CD14-positive monocyte (primary cell): ENCODE data around the gene UNC45B. TPM values are rescaled to one million over a fixed set of nuclear protein-coding genes. Genes with fewer than 3 reads are reported as not detected.

Source experiments
- DNase-seq, 3 donors: peaks; one replicate each; pipeline ENCODE4 v3.0.0-alpha.2; 2011 to 2022
- H2AFZ ChIP-seq: 2 replicates; pipeline ENCODE4 v1.6.0; 2012; ENCODE audit warnings: mild to moderate bottlenecking, low read depth, low read length, inconsistent platforms; ENCODE audit not compliant: insufficient read depth, poor library complexity, severe bottlenecking
- H3K27ac ChIP-seq, 2 donors: 1 replicate in 1 of 2; 2 replicates in 1 of 2; pipeline ENCODE4 v1.5.1; 2012 to 2013; ENCODE audit warnings: low read length in 2 of 2, control low read depth in 1 of 2, inconsistent platforms in 1 of 2, low read depth in 1 of 2, mild to moderate bottlenecking in 1 of 2
- H3K27me3 ChIP-seq, 2 donors: one replicate each; pipeline versions ENCODE4 v1.6.0 to v1.6.1; 2011 to 2013; ENCODE audit warnings: low read length in 2 of 2; ENCODE audit not compliant: control insufficient read depth in 2 of 2, insufficient read depth in 2 of 2
- H3K36me3 ChIP-seq, 2 donors: replicated peaks in 1 of 2; 1 replicate in 1 of 2; 2 replicates in 1 of 2; pipeline versions ENCODE4 v1.5.1 to v1.6.1; 2012 to 2013; ENCODE audit warnings: low read length in 2 of 2, control low read depth in 1 of 2, inconsistent platforms in 1 of 2, mild to moderate bottlenecking in 1 of 2; ENCODE audit not compliant: insufficient read depth in 2 of 2, control insufficient read depth in 1 of 2
- H3K4me1 ChIP-seq, 2 donors: 1 replicate in 1 of 2; 2 replicates in 1 of 2; pipeline versions ENCODE4 v1.5.1 to v1.6.1; 2012 to 2013; ENCODE audit warnings: low read length in 2 of 2, control low read depth in 1 of 2, inconsistent platforms in 1 of 2, mild to moderate bottlenecking in 1 of 2, moderate library complexity in 1 of 2; ENCODE audit not compliant: insufficient read depth in 2 of 2, control insufficient read depth in 1 of 2
- H3K4me2 ChIP-seq: replicated peaks from 2 replicates; pipeline ENCODE3; 2012; ENCODE audit warnings: low read length, moderate library complexity, mild to moderate bottlenecking; ENCODE audit not compliant: poor library complexity, severe bottlenecking; ENCODE audit errors: extremely low read depth
- H3K4me3 ChIP-seq, 3 experiments: fragments of 200-600 bp in 1 of 3; sonication (generic) in 1 of 3; replicated peaks in 1 of 3; 1 replicate in 2 of 3; 2 replicates in 1 of 3; pipeline ENCODE4 v1.5.1; 2011 to 2013; ENCODE audit warnings: low read length in 3 of 3, mild to moderate bottlenecking in 3 of 3, control low read depth in 2 of 3, low read depth in 2 of 3, inconsistent platforms in 1 of 3, moderate library complexity in 1 of 3
- H3K79me2 ChIP-seq: 2 replicates; pipeline ENCODE4 v1.6.0; 2012; ENCODE audit warnings: mild to moderate bottlenecking, control low read depth, inconsistent platforms, low read length, moderate library complexity; ENCODE audit not compliant: insufficient read depth
- H3K9ac ChIP-seq: 2 replicates; pipeline ENCODE4 v1.6.0; 2017; ENCODE audit warnings: low read length, mild to moderate bottlenecking; ENCODE audit not compliant: insufficient read depth, poor library complexity, severe bottlenecking
- H3K9me3 ChIP-seq, 2 donors: replicated peaks in 1 of 2; 1 replicate in 1 of 2; 2 replicates in 1 of 2; pipeline versions ENCODE4 v1.5.1 to v1.6.1; 2012 to 2013; ENCODE audit warnings: low read length in 2 of 2, control low read depth in 1 of 2; ENCODE audit not compliant: control insufficient read depth in 1 of 2, insufficient read depth in 1 of 2
- H4K20me1 ChIP-seq: 2 replicates; pipeline ENCODE4 v1.6.0; 2012; ENCODE audit warnings: mild to moderate bottlenecking, low read length, control low read depth, moderate library complexity; ENCODE audit not compliant: insufficient read depth
- H3K27ac Mint-ChIP-seq, 7 donors: one replicate each; pipeline ENCODE4 v1.8.0; 2020; ENCODE audit warnings: mild to moderate bottlenecking in 7 of 7, mixed read lengths in 7 of 7, moderate library complexity in 6 of 7, inconsistent platforms in 2 of 7
- H3K27me3 Mint-ChIP-seq, 3 donors: one replicate each; pipeline ENCODE4 v1.8.0; 2021 to 2022; ENCODE audit warnings: low read depth in 3 of 3, mild to moderate bottlenecking in 3 of 3, mixed read lengths in 3 of 3, moderate library complexity in 3 of 3, inconsistent platforms in 1 of 3
- H3K36me3 Mint-ChIP-seq, 2 donors: one replicate each; pipeline ENCODE4 v1.8.0; 2020; ENCODE audit warnings: mixed read lengths in 2 of 2, inconsistent platforms in 1 of 2, mild to moderate bottlenecking in 1 of 2
- H3K4me1 Mint-ChIP-seq: one replicate; pipeline ENCODE4 v1.8.0; 2020; ENCODE audit warnings: mild to moderate bottlenecking, mixed read lengths
- H3K4me3 Mint-ChIP-seq, 2 donors: one replicate each; pipeline ENCODE4 v1.8.0; 2020; ENCODE audit warnings: mild to moderate bottlenecking in 2 of 2, mixed read lengths in 2 of 2, moderate library complexity in 1 of 2
- H3K9me3 Mint-ChIP-seq, 7 donors: one replicate each; pipeline ENCODE4 v1.8.0; 2020 to 2022; ENCODE audit warnings: mixed read lengths in 7 of 7, mild to moderate bottlenecking in 6 of 7, moderate library complexity in 6 of 7, inconsistent platforms in 2 of 7
- WGBS: methylation state at CpG from one replicate; pipeline ENCODE4 v1.1.5; 2013; ENCODE audit warnings: missing lambda C conversion rate; ENCODE audit not compliant: insufficient coverage; 5-methylcytosine and 5-hydroxymethylcytosine counted together
- intact Hi-C, 2 donors: fragments of 100-400 bp; cut with micrococcal nuclease; formaldehyde crosslinking; loops; one replicate each; pipeline versions ENCODE4 v1.15.0 to v1.15.1; 2023
- polyA plus RNA-seq, 3 donors: library from polyadenylated mRNA; depleted of rRNA in 1 of 3; unstranded in 2 of 3; stranded (reverse) in 1 of 3; fragments of 300-500 nt in 2 of 3; fragments of >200 nt in 1 of 3; fragmentation: Illumina TruSeq in 2 of 3; gene quantifications; 1 replicate in 2 of 3; 2 replicates in 1 of 3; pipeline ENCODE4 v1.2.3, GENCODE V29; 2012 to 2021
- TF ChIP-seq, protein P1 (sequence below): fragments of 200-600 bp; IDR thresholded peaks from one replicate; pipeline ENCODE4 v1.8.0; 2022; ENCODE audit warnings: antibody characterized with exemption, mild to moderate bottlenecking

Gene UNC45B
- polyA plus RNA-seq, 3 donors: not detected

- H3K27me3 Mint-ChIP-seq: peaks cover 7 to 17% (median 9%) of the 10 kb centered on the region in 3 donors
- H3K4me3 Mint-ChIP-seq: no peak overlapping the region
- H3K27ac Mint-ChIP-seq: no peak overlapping the region
- Histone ChIP-seq H3K4me3 (no peak overlapping the region), H2AFZ (no peak overlapping the region), H3K4me1 (peaks cover 15 to 24% of the 10 kb centered on the region in 2 donors), H3K36me3 (no peaks in the 10 kb centered on the region), H3K79me2 (no peaks in the 10 kb centered on the region), H4K20me1 (no peaks in the 10 kb centered on the region), H3K4me2 (no peak overlapping the region), H3K9me3 (peaks cover 8 to 10% of the 10 kb centered on the region in 2 donors), H3K27me3 (peaks cover 0 to 6% of the 10 kb centered on the region in 2 donors), H3K27ac (no peak overlapping the region), H3K9ac (no peak overlapping the region)
- TF ChIP-seq, protein P1, sequence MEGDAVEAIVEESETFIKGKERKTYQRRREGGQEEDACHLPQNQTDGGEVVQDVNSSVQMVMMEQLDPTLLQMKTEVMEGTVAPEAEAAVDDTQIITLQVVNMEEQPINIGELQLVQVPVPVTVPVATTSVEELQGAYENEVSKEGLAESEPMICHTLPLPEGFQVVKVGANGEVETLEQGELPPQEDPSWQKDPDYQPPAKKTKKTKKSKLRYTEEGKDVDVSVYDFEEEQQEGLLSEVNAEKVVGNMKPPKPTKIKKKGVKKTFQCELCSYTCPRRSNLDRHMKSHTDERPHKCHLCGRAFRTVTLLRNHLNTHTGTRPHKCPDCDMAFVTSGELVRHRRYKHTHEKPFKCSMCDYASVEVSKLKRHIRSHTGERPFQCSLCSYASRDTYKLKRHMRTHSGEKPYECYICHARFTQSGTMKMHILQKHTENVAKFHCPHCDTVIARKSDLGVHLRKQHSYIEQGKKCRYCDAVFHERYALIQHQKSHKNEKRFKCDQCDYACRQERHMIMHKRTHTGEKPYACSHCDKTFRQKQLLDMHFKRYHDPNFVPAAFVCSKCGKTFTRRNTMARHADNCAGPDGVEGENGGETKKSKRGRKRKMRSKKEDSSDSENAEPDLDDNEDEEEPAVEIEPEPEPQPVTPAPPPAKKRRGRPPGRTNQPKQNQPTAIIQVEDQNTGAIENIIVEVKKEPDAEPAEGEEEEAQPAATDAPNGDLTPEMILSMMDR: no peak
- no peaks in the 10 kb centered on the region for H3K36me3 Mint-ChIP-seq
- H3K4me1 Mint-ChIP-seq: peaks cover 20% of the 10 kb centered on the region
- DNase-seq: no peak
- WGBS: 83% methylated on average over 1 of the region's 2 CpGs
- H3K9me3 Mint-ChIP-seq: peaks cover 3 to 12% (median 9%) of the 10 kb centered on the region in 7 donors
- intact Hi-C loops: no loop called here
These were observed 74.8 kb downstream of the UNC45B start for GRCh38 chr17:35222452-35222851.

DNA sequence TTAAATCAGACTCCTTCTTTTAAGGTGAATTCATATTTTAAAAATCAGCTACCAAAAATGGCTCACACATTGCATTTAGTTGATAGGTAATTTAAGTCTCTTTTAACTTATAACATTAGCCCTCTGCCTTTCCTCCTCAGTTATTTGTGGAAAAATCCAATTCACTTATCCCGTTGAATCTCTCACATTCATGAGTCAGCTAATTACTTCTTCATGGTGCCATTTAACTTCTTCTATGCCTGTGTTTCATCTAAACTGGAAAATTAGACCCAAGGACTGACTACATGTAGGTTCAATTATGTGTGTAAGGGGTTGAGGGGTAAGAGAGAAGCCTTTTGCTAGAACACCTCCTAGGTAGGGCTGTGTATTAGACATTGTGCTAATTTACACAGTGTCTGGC, 76.8 kb downstream of the UNC45B start:
- no peak overlapping the region for H3K9ac ChIP-seq
- no peak overlapping the region for H3K4me3 ChIP-seq
- Mint-ChIP-seq H3K4me3 (no peak overlapping the region), H3K27ac (no peak overlapping the region), H3K27me3 (peaks cover 9 to 19% (median 12%) of the 10 kb centered on the region in 3 donors), H3K36me3 (no peaks in the 10 kb centered on the region), H3K9me3 (peaks cover 3 to 12% (median 9%) of the 10 kb centered on the region in 7 donors), H3K4me1 (peaks cover 6% of the 10 kb centered on the region)
- H3K36me3 ChIP-seq: no peaks in the 10 kb centered on the region
- DNase-seq: no peak
- H2AFZ ChIP-seq: no peak overlapping the region
- peaks cover 8 to 10% of the 10 kb centered on the region in 2 donors for H3K9me3 ChIP-seq
- H4K20me1 ChIP-seq: no peaks in the 10 kb centered on the region
- no peak overlapping the region for H3K27ac ChIP-seq
- peaks cover 5 to 8% of the 10 kb centered on the region in 2 donors for H3K4me1 ChIP-seq
- H3K79me2 ChIP-seq: no peaks in the 10 kb centered on the region
- intact Hi-C loops: no loop called here
- no CpG with 5 or more reads among the region's 1 CpG for WGBS
- H3K27me3 ChIP-seq: peaks cover 0 to 6% of the 10 kb centered on the region in 2 donors
- H3K4me2 ChIP-seq: no peak overlapping the region
- TF ChIP-seq, protein P1: no peak
